Breast epithelium (tissue), 4 donors: Measurements from ENCODE around the gene DYNC1I2. TPM values are rescaled to one million over a fixed set of nuclear protein-coding genes. Genes with fewer than 3 reads are reported as not detected.

Experiments
- DNase-seq, 2 donors: peaks; one replicate each; pipeline ENCODE4 v3.0.0-alpha.2; 2019; ENCODE audit warnings: low spot score in 2 of 2
- H3K27ac ChIP-seq, 2 donors: fragments of 200-600 bp; sonication (generic) in 1 of 2; one replicate each; pipeline ENCODE4 v1.5.1; 2016 to 2019; ENCODE audit warnings: mild to moderate bottlenecking in 1 of 2
- H3K27me3 ChIP-seq, 2 donors: fragments of 200-600 bp; sonication (generic) in 1 of 2; one replicate each; pipeline versions ENCODE4 v1.5.1 to v1.6.0; 2017 to 2019; ENCODE audit warnings: control low read depth in 1 of 2, mild to moderate bottlenecking in 1 of 2
- H3K36me3 ChIP-seq: fragments of 200-600 bp; one replicate; pipeline ENCODE4 v1.5.1; 2019
- H3K4me1 ChIP-seq, 2 donors: fragments of 200-600 bp; sonication (generic); one replicate each; pipeline ENCODE4 v1.5.1; 2016 to 2019; ENCODE audit warnings: control low read depth in 1 of 2
- H3K4me3 ChIP-seq, 3 donors: fragments of 200-600 bp; sonication (generic); 1 replicate in 2 of 3; 2 replicates in 1 of 3; pipeline ENCODE4 v1.5.1; 2016 to 2019; ENCODE audit warnings: mild to moderate bottlenecking in 3 of 3, moderate library complexity in 2 of 3
- H3K9me3 ChIP-seq, 2 donors: fragments of 200-600 bp; sonication (generic) in 1 of 2; one replicate each; pipeline ENCODE4 v1.5.1; 2016 to 2019; ENCODE audit warnings: control low read depth in 1 of 2
- POLR2A ChIP-seq: fragments of 450-650 bp; IDR thresholded peaks from one replicate; pipeline ENCODE4 v1.6.1; 2016; ENCODE audit warnings: antibody characterized with exemption, mild to moderate bottlenecking, moderate library complexity
- POLR2AphosphoS5 ChIP-seq, 3 donors: sonication (generic); formaldehyde crosslinking; IDR thresholded peaks; one replicate each; pipeline ENCODE4 v1.6.1; 2017; ENCODE audit warnings: antibody characterized with exemption in 3 of 3
- intact Hi-C: fragments of 100-400 bp; cut with DNase I; formaldehyde crosslinking; loops from one replicate; pipeline ENCODE4 v1.15.1; 2023; ENCODE audit warnings: low total_unique reads
- total RNA-seq, 3 donors: library from RNA; depleted of rRNA; stranded (reverse); fragments of >200 nt; gene quantifications; one replicate each; pipeline ENCODE4 v1.1.0, GENCODE V29; 2016
- TF ChIP-seq, protein P1 (sequence below), 3 donors: fragments of 450-650 bp; IDR thresholded peaks; one replicate each; pipeline ENCODE4 v1.5.1; 2016 to 2017; ENCODE audit warnings: antibody characterized with exemption in 3 of 3, mild to moderate bottlenecking in 3 of 3, moderate library complexity in 3 of 3

The DYNC1I2 gene
- 100 to 1,000 TPM in 2 of 3 donors, 10 to 100 TPM in 1; 98.9 to 126 (median 125) TPM for total RNA-seq

DNA sequence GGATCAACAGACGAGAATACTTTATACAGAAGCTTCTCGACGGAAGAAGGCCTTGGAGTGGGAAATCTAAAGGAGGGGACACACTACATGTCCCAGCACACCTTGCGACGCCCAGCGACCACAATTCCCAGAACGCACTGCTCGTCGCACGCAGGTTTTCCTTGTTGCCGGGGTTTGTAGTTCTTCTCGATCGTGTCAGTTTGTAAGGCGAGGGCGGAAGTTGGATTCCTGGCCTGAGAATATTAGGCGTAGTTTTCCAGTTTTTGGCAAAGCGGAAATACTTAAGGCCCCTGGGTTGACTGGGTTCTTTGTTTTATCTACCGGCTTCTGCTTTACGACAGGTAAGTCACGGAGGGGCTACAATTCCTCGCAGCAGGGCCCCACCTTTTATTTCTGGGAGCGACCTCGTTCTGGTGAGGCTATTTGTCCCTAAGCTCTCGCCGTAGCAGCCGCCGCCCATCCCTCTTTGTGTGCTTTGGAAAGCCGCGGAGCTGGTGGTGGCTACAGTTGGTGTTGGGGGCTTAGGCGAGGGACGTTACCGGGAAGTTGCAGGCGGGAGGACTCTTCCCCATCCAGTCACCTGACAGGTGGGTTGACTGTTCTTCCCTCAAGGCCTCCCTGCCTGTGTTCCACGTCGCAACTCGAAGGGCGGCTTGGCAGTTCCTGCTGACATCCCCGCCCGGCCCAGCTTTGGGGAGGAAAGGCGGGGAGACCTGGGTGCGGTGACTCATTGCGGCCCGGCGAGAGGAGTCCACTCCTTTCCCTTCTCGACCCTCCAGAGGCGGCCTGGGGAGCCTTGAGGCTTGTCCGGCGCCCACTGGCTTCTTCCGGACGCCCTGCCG, at the start of gene DYNC1I2:
Gene DYNC1I2, plus strand, starts transcription at position 183 of the 842 bp plus-strand sequence. CDS start 2,687 bp downstream, outside the sequence.
- H3K36me3 ChIP-seq, result peaks cover 4% of the 10 kb centered on the region
- no peaks in the 10 kb centered on the region for H3K27me3 ChIP-seq
- H3K4me3 ChIP-seq, result peak within 1 kb of the TSS; percentile 71 to 80 (median 72)
- no peaks in the 10 kb centered on the region for H3K9me3 ChIP-seq
- no peaks in the 10 kb centered on the region for H3K4me1 ChIP-seq
- peak; percentile 81 to 87 for DNase-seq
- TF ChIP-seq POLR2A (no peak), POLR2AphosphoS5 (IDR thresholded peaks at IDR 0.05) (peak; percentile 23 to 60 (median 53))
- TF ChIP-seq, protein P1, sequence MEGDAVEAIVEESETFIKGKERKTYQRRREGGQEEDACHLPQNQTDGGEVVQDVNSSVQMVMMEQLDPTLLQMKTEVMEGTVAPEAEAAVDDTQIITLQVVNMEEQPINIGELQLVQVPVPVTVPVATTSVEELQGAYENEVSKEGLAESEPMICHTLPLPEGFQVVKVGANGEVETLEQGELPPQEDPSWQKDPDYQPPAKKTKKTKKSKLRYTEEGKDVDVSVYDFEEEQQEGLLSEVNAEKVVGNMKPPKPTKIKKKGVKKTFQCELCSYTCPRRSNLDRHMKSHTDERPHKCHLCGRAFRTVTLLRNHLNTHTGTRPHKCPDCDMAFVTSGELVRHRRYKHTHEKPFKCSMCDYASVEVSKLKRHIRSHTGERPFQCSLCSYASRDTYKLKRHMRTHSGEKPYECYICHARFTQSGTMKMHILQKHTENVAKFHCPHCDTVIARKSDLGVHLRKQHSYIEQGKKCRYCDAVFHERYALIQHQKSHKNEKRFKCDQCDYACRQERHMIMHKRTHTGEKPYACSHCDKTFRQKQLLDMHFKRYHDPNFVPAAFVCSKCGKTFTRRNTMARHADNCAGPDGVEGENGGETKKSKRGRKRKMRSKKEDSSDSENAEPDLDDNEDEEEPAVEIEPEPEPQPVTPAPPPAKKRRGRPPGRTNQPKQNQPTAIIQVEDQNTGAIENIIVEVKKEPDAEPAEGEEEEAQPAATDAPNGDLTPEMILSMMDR (IDR thresholded peaks at IDR 0.05), result no peak
- intact Hi-C loops, result no loop called here
- H3K27ac ChIP-seq, result peak within 1 kb of the TSS; percentile 86 to 88

DNA sequence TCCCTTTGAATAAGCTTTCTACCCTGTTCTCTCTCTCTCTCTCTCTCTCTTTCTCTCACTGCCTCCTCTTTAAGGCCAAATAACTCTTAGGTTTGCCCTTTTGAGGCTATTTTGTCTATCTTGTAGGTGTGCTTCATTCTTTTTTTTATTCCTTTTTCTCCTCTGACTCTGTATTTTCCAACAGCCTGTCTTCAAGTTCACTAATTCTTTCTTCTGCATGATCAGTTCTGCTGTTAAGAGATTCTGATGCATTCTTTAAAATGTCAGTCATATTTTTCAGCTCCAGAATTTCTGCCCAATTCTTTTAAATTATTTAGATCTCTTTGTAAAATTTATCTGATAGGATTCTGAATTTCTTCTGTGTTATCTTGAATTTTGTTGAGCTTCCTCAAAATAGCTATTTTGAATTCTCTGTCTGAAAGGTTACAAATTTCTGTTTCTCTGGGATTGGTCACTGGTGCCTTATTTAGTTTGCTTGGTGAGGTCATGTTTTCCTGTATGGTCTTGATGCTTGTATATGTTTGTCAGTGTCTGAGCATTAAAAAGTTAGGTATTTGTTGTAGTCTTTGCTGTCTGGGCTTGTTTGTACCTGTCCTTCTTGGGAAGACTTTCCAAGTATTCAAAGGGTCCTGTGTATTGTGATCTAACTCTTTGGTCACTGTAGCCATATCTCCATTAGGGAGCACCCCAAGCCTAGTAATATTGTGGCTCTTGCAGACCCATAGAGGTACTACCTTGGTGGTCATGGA, 35.4 kb upstream of the DYNC1I2 start:
- intact Hi-C loops, result no loop called here
- H3K9me3 ChIP-seq, result peaks cover 7% of the 10 kb centered on the region in 2 donors
- no peaks in the 10 kb centered on the region for H3K4me1 ChIP-seq
- no peak for TF ChIP-seq POLR2A
- no peak for TF ChIP-seq POLR2AphosphoS5 (IDR thresholded peaks at IDR 0.05)
- TF ChIP-seq, protein P1 (IDR thresholded peaks at IDR 0.05), result no peak
- H3K4me3 ChIP-seq, result no peak overlapping the region
- no peaks in the 10 kb centered on the region for H3K27me3 ChIP-seq
- DNase-seq, result no peak
- H3K27ac ChIP-seq, result no peak overlapping the region
- H3K36me3 ChIP-seq, result no peaks in the 10 kb centered on the region

DNA sequence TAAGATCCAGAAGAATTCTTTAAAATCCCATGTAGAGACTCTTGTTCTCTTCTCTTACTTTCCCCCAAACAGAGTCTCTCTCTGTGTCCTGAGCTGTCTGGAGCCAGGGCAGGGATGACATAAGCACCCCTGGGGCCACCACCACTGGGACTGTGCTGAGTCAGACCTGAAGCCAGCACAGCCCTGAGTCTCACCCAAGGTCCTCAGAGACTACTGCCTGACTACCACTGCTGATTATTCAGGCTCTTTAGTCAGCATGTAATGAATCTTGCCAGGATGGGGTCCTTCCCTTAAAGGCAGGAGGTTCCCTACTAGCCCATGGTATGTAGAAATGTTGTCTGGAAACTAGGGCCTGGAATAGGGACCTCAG, 34.9 kb upstream of the DYNC1I2 start:
- Histone ChIP-seq H3K27ac (no peak overlapping the region), H3K4me1 (no peaks in the 10 kb centered on the region), H3K36me3 (no peaks in the 10 kb centered on the region), H3K4me3 (no peak overlapping the region), H3K27me3 (no peaks in the 10 kb centered on the region), H3K9me3 (peaks cover 4 to 7% of the 10 kb centered on the region in 2 donors)
- DNase-seq, result no peak
- intact Hi-C loops, result no loop called here
- TF ChIP-seq, protein P1 (IDR thresholded peaks at IDR 0.05), result no peak
- TF ChIP-seq POLR2A, result no peak
- no peak for TF ChIP-seq POLR2AphosphoS5 (IDR thresholded peaks at IDR 0.05)

DNA sequence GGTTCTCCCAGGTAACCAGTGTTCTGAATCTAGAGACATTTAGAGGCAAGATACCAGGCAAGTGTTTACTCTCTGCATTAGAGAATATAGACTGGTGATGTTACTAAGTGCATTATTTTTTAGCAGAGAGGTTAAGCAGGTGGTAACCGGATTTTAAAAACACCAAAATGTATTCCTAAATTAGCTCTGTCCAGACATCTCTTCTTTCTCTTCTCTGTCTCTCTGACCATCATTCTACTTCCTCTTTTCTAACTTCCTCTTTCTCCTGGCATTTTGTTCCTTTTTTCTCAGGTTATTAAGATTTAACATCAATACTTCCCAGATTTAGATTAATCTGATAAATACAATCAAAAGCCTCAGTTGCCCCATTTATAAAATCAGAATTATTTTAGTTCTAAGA, 31.7 kb upstream of the DYNC1I2 start:
- Histone ChIP-seq H3K9me3 (peaks cover 4 to 7% of the 10 kb centered on the region in 2 donors), H3K27me3 (no peaks in the 10 kb centered on the region), H3K4me1 (no peaks in the 10 kb centered on the region), H3K27ac (no peak overlapping the region), H3K36me3 (no peaks in the 10 kb centered on the region), H3K4me3 (no peak overlapping the region)
- no peak for DNase-seq
- intact Hi-C loops, result no loop called here
- TF ChIP-seq, protein P1 (IDR thresholded peaks at IDR 0.05), result no peak
- TF ChIP-seq POLR2AphosphoS5 (IDR thresholded peaks at IDR 0.05) (no peak), POLR2A (no peak)

DNA sequence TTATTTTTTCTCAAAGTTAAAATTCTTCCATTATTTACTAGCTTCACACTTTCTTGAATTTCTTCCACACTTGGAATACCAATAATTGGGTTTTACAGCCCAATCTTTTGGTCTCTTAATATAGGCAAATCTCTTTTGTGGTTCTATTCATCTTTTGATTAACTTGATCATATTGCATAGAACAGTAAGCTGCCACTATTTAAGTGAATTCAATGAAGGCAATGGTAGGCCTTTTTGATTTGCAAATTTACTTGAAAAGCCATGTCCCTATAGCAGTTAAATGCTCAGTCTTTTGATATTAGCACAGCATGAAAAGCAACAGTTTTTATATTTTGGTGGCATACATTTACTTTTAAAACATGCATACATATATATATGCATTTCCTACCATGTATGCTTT, 20.2 kb upstream of the DYNC1I2 start:
- no peak overlapping the region for H3K4me3 ChIP-seq
- intact Hi-C loops, result no loop called here
- H3K36me3 ChIP-seq, result no peaks in the 10 kb centered on the region
- H3K9me3 ChIP-seq, result no peaks in the 10 kb centered on the region
- TF ChIP-seq POLR2A (no peak), POLR2AphosphoS5 (IDR thresholded peaks at IDR 0.05) (no peak)
- TF ChIP-seq, protein P1 (IDR thresholded peaks at IDR 0.05), result no peak
- no peaks in the 10 kb centered on the region for H3K4me1 ChIP-seq
- DNase-seq, result no peak
- no peak overlapping the region for H3K27ac ChIP-seq
- H3K27me3 ChIP-seq, result peaks cover 0 to 6% of the 10 kb centered on the region in 2 donors
